Naive thymus-derived CD8-positive, alpha-beta T cell (primary cell): ENCODE data around the gene ALDH6A1. TPM values are rescaled to one million over a fixed set of nuclear protein-coding genes. Genes with fewer than 3 reads are reported as not detected.
"Not testable (repeated sequence)": the region's sequence is repeated elsewhere in the genome, so short reads cannot be mapped to it uniquely, and the experiment has no call there.

Source experiments
- ATAC-seq, 2 donors: fragments of 150-1000 bp; cut with Tn5 transposase in 1 of 2; sonication (Bioruptor Pico), chemical (Tn5 transposase) in 1 of 2; 1 replicate in 1 of 2; 2 replicates in 1 of 2; pipeline ENCODE4 v1.10.0; 2021; ENCODE audit warnings: mild to moderate bottlenecking in 2 of 2, moderate library complexity in 2 of 2
- POLR2A ChIA-PET: fragments of 350-600 bp; sonication (Branson Sonifier 250); formaldehyde crosslinking; loops from one replicate; lab custom pipeline; 2021; ENCODE audit warnings: antibody characterized with exemption; lab: Charles Lee
- DNase-seq, 10 donors: peaks; one replicate each; pipeline versions ENCODE4 v3.0.0 to v3.0.0-alpha.2; 2020 to 2022
- H3K27ac Mint-ChIP-seq, 10 donors: one replicate each; pipeline ENCODE4 v1.8.0; 2020 to 2022; ENCODE audit warnings: mild to moderate bottlenecking in 10 of 10, mixed read lengths in 10 of 10, moderate library complexity in 4 of 10, inconsistent platforms in 1 of 10
- H3K27me3 Mint-ChIP-seq, 5 donors: one replicate each; pipeline ENCODE4 v1.8.0; 2021 to 2022; ENCODE audit warnings: mixed read lengths in 5 of 5
- H3K36me3 Mint-ChIP-seq, 3 donors: one replicate each; pipeline ENCODE4 v1.8.0; 2020 to 2022; ENCODE audit warnings: mixed read lengths in 3 of 3, mild to moderate bottlenecking in 2 of 3, inconsistent platforms in 1 of 3
- H3K4me1 Mint-ChIP-seq, 4 donors: one replicate each; pipeline ENCODE4 v1.8.0; 2021 to 2022; ENCODE audit warnings: mixed read lengths in 4 of 4
- H3K4me3 Mint-ChIP-seq, 10 donors: one replicate each; pipeline ENCODE4 v1.8.0; 2020 to 2022; ENCODE audit warnings: mild to moderate bottlenecking in 10 of 10, mixed read lengths in 10 of 10, moderate library complexity in 6 of 10, inconsistent platforms in 1 of 10
- H3K9me3 Mint-ChIP-seq, 9 donors: one replicate each; pipeline ENCODE4 v1.8.0; 2020 to 2022; ENCODE audit warnings: mixed read lengths in 9 of 9, mild to moderate bottlenecking in 3 of 9, inconsistent platforms in 1 of 9, moderate library complexity in 1 of 9
- polyA plus RNA-seq, 3 donors: library from polyadenylated mRNA; unstranded; fragments of 300-500 nt; fragmentation: Illumina TruSeq; gene quantifications; one replicate each; pipeline ENCODE4 v1.2.3, GENCODE V29; 2021
- total RNA-seq, 8 experiments: library from RNA in 2 of 8; stranded (reverse) in 2 of 8; gene quantifications; one replicate each; pipeline ENCODE4 v1.2.3 and lab custom pipeline; 2021 to 2026

The ALDH6A1 gene
- 10 to 100 TPM; 19.1 to 19.3 TPM for total RNA-seq
- 10 to 100 TPM; 18.9 to 28.6 (median 23.1) TPM for polyA plus RNA-seq
- total RNA-seq (lab: John Stamatoyannopoulos, UW) = 4.5 to 43.7 (median 20.8) reads per million in 6 experiments

- Mint-ChIP-seq H3K9me3 (no peaks in the 10 kb centered on the region), H3K36me3 (peaks cover 0 to 7% (median 0%) of the 10 kb centered on the region in 3 donors), H3K27ac (peak within 1 kb of the TSS; percentile 94 to 99 (median 96)), H3K4me3 (peak within 1 kb of the TSS; percentile 87 to 100 (median 99)), H3K27me3 (peaks cover 0 to 2% (median 0%) of the 10 kb centered on the region in 5 donors), H3K4me1 (peaks cover 24 to 51% (median 38%) of the 10 kb centered on the region in 4 donors)
- peak; percentile 89 to 91 for ATAC-seq
- POLR2A ChIA-PET = interaction anchor here (0.5 to 2.1 kb wide), 5 partner anchors 65 to 1026 kb away, joined by 3 to 6 read pairs (median 3); partner anchors contain the start of genes BBOF1, ENTPD5, RBM25 and ZNF410
- peak; percentile 95 to 100 (median 100) for DNase-seq
These were observed at the start of gene ALDH6A1, which contains the start of gene LIN52 for GRCh38 chr14:74084277-74085046. Gene ALDH6A1 (minus strand): TSS chr14:74084453. CDS start chr14:74084394, 59 bp downstream. Gene LIN52 (plus strand): TSS chr14:74084956. CDS start chr14:74084975, 19 bp downstream.

DNA sequence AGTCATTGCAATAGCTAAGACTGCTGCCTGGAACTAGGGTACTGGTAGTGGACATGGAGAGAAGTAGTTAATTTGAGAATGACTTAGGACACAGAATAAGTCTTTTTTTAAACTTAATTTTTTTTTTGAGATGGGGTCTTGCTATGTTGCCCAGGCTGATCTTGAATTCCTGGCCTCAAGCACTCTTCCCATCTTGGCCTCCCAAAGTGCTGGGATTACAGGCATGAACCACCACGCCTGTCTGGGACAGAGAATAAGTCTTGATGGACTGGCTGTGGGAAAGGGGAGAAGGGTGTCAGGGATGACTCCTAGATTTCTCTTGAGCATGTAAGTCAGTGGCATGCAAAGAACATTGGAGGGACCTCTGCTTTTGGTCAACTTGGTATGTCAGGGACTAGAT lies 43.4 kb upstream of the ALDH6A1 start:
- H3K27me3 Mint-ChIP-seq = no peaks in the 10 kb centered on the region
- no peak for DNase-seq
- H3K9me3 Mint-ChIP-seq = peaks cover 0 to 3% (median 0%) of the 10 kb centered on the region in 9 donors

DNA sequence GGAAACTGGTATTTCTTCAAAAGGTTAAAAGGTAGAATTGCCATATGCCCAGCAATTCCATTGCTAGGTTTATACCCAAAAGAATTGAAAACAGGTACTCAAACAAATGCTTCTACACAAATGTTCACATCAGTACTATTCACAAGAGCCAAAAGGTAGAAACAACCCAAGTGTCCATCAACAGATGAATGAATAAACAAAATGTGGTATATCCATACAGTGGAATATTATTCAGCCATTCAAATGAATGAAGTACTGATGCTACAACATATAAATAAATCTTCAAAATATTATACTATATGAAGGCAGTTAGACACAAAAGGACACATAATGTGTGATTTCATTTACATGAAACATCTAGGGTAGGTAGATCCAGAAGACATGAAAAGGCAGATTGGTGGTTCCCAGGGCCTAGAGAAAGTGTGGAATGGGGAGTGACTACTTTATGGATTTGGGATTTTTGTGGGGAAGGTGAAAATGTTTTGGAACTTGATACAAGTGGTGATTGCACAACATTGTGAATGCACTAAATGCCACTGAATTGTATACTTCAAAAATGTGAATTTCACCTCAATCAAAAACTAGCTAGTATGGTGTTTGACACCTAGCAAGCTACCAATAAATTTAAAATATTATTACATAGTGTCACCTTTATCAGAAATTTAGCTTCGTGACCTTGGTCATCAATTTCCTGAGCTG lies 42.2 kb upstream of the ALDH6A1 start:
- Mint-ChIP-seq H3K27ac (no peak overlapping the region), H3K4me3 (no peak overlapping the region), H3K9me3 (peaks cover 0 to 3% (median 0%) of the 10 kb centered on the region in 9 donors), H3K27me3 (no peaks in the 10 kb centered on the region), H3K36me3 (peaks cover 0 to 24% (median 16%) of the 10 kb centered on the region in 3 donors), H3K4me1 (no peaks in the 10 kb centered on the region)
- DNase-seq = no peak
- ATAC-seq = no peak
- POLR2A ChIA-PET = no interaction called here

More for the DNA sequence above, 43.4 kb upstream of the ALDH6A1 start:
- Mint-ChIP-seq H3K4me3 (no peak overlapping the region), H3K4me1 (no peaks in the 10 kb centered on the region), H3K27ac (no peak overlapping the region), H3K36me3 (peaks cover 0 to 22% (median 11%) of the 10 kb centered on the region in 3 donors)
- no peak for ATAC-seq
- POLR2A ChIA-PET = no interaction called here

DNA sequence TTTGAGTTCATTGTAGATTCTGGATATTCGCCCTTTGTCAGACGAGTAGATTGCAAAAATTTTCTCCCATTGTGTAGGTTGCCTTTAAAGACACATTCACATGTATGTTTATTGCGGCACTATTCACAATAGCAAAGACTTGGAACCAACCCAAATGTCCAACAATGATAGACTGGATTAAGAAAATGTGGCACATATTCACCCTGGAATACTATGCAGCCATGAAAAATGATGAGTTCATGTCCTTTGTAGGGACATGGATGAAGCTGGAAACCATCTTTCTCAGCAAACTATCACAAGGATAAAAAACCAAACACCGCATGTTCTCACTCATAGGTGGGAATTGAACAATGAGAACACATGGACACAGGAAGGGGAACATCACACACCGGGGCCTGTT lies 41.2 kb upstream of the ALDH6A1 start:
- H3K4me3 Mint-ChIP-seq, POLR2A ChIA-PET, H3K27ac Mint-ChIP-seq, H3K9me3 Mint-ChIP-seq, H3K27me3 Mint-ChIP-seq, DNase-seq, H3K4me1 Mint-ChIP-seq, ATAC-seq: not testable (repeated sequence)
- H3K36me3 Mint-ChIP-seq = peaks cover 0 to 32% (median 26%) of the 10 kb centered on the region in 3 donors

- Mint-ChIP-seq H3K36me3 (peaks cover 0 to 47% (median 13%) of the 10 kb centered on the region in 3 donors), H3K27ac (peak overlapping the region in 1 of 10 donors; percentile 28)
- H3K9me3 Mint-ChIP-seq, H3K4me1 Mint-ChIP-seq, H3K4me3 Mint-ChIP-seq, H3K27me3 Mint-ChIP-seq: not testable (repeated sequence)
- peak; percentile 50 to 61 for ATAC-seq
- peak in 3 of 10 donors; percentile 19 to 41 (median 38) for DNase-seq
- POLR2A ChIA-PET = interaction anchor here (0.6 kb wide), 1 partner anchor 35 kb away, joined by 3 read pairs; no protein-coding TSS in a partner anchor
These were observed 27.4 kb upstream of the ALDH6A1 start for GRCh38 chr14:74111395-74112216.

DNA sequence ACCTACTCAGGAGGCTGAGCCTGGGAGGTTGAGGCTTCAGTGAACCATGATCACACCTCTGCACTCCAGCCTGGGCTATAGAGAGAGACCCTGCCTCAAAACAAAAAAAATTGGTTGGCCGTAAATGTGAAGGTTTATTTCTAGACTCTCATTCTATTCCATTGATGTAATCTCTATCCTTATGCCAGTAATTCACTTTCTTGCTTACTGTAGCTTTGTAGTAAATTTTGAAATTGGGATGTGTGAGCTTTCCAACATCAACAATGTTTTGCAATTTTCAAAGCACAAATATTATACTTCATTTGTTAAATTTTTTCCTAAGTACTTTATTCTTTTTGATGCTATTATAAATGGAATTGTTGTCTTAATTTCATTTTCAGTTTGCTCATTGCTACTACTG lies 25.1 kb upstream of the ALDH6A1 start:
- DNase-seq (no peak), ATAC-seq (no peak)
- H3K9me3 Mint-ChIP-seq = no peaks in the 10 kb centered on the region
- peaks cover 0 to 4% (median 0%) of the 10 kb centered on the region in 4 donors for H3K4me1 Mint-ChIP-seq
- no peak overlapping the region for H3K27ac Mint-ChIP-seq
- POLR2A ChIA-PET = no interaction called here
- no peaks in the 10 kb centered on the region for H3K27me3 Mint-ChIP-seq
- peaks cover 0 to 52% (median 11%) of the 10 kb centered on the region in 3 donors for H3K36me3 Mint-ChIP-seq
- no peak overlapping the region for H3K4me3 Mint-ChIP-seq

- POLR2A ChIA-PET = no interaction called here
- Mint-ChIP-seq H3K4me1 (peaks cover 0 to 3% (median 0%) of the 10 kb centered on the region in 4 donors), H3K36me3 (peaks cover 0 to 61% (median 18%) of the 10 kb centered on the region in 3 donors), H3K27me3 (no peaks in the 10 kb centered on the region), H3K27ac (no peak overlapping the region), H3K4me3 (no peak overlapping the region), H3K9me3 (no peaks in the 10 kb centered on the region)
- DNase-seq = no peak
- ATAC-seq = no peak
These were observed 21.1 kb upstream of the ALDH6A1 start for GRCh38 chr14:74105381-74105780.

- Mint-ChIP-seq H3K4me1 (peaks cover 15 to 33% (median 23%) of the 10 kb centered on the region in 4 donors), H3K4me3 (peak overlapping the region in 1 of 10 donors; percentile 1), H3K36me3 (peaks cover 0 to 25% (median 7%) of the 10 kb centered on the region in 3 donors), H3K27ac (peak overlapping the region in 4 of 10 donors; percentile 17 to 48 (median 36)), H3K27me3 (peaks cover 0 to 2% (median 0%) of the 10 kb centered on the region in 5 donors), H3K9me3 (no peaks in the 10 kb centered on the region)
- POLR2A ChIA-PET = no interaction called here
- no peak for ATAC-seq
- no peak for DNase-seq
These were observed 5.2 kb upstream of the ALDH6A1 start for GRCh38 chr14:74089251-74090020.

GRCh38 chr14:74085828-74086227 lies 1.6 kb upstream of the ALDH6A1 start:
- H3K4me3 Mint-ChIP-seq = peak overlapping the region; percentile 87 to 100 (median 99)
- peaks cover 0 to 10% (median under 1%) of the 10 kb centered on the region in 3 donors for H3K36me3 Mint-ChIP-seq
- peaks cover 23 to 48% (median 42%) of the 10 kb centered on the region in 4 donors for H3K4me1 Mint-ChIP-seq
- DNase-seq (no peak), ATAC-seq (no peak)
- H3K27me3 Mint-ChIP-seq = peaks cover 0 to 2% (median 0%) of the 10 kb centered on the region in 5 donors
- POLR2A ChIA-PET = interaction anchor here (0.7 kb wide), 1 partner anchor 15 kb away, joined by 3 read pairs; no protein-coding TSS in a partner anchor
- peak overlapping the region in 7 of 10 donors; percentile 44 to 98 (median 96) for H3K27ac Mint-ChIP-seq
- no peaks in the 10 kb centered on the region for H3K9me3 Mint-ChIP-seq

DNA sequence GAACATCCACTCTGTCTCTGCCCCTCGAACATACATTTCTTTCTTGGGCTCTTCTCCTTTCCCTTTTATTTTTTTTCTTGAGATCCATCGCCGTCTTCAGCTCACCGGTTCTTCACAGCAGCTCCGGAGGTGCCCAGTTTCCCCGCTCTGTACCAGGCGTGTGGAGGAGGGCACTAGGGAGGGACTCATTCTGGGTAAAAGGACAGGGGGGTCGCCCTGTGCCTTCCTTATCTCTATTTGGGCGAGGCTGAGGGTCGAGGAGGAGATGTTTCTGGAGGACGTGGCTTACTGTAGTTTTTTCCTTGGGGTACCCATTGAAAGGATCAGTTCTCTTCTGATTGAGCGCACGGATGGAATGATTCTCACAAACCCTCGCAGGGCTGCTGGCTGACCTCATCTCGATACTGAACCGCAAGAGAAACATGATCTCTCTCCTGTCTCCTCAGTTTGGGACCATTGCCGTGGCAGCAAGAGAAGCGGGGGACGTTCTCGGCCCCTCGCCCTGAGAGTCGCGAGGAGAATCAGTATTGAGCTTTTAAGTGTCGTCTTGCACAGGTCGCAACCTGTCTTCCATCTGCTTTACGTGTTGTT lies 889 bp upstream of the ALDH6A1 start:
- Mint-ChIP-seq H3K9me3 (no peaks in the 10 kb centered on the region), H3K36me3 (peaks cover 0 to 7% (median 0%) of the 10 kb centered on the region in 3 donors), H3K27me3 (peaks cover 0 to 2% (median 0%) of the 10 kb centered on the region in 5 donors), H3K27ac (peak overlapping the region; percentile 94 to 99 (median 96)), H3K4me3 (peak overlapping the region; percentile 87 to 100 (median 99)), H3K4me1 (peaks cover 23 to 51% (median 41%) of the 10 kb centered on the region in 4 donors)
- POLR2A ChIA-PET = interaction anchor here (0.6 to 2.1 kb wide), 3 partner anchors 12 to 66 kb away, joined by 3 to 6 read pairs (median 3); partner anchors contain the start of genes BBOF1 and ENTPD5
- DNase-seq = no peak
- peak; percentile 7 to 13 for ATAC-seq
